HEK293T (cell line): ENCODE measurements around the gene ECI2.

Source experiments
- ELF4 ChIP-seq: fragments of 450-650 bp; IDR thresholded peaks from 2 replicates; pipeline ENCODE4 v1.6.1; 2017; ENCODE audit warnings: antibody characterized with exemption
- FOXA1 ChIP-seq: fragments of 450-650 bp; IDR thresholded peaks from 2 replicates; pipeline ENCODE4 v1.6.1; 2016; ENCODE audit warnings: mild to moderate bottlenecking
- FOXM1 ChIP-seq: fragments of 450-650 bp; IDR thresholded peaks from 2 replicates; pipeline ENCODE4 v1.6.1; 2017; ENCODE audit warnings: mild to moderate bottlenecking, borderline replicate concordance
- HDGF ChIP-seq: fragments of 450-650 bp; IDR thresholded peaks from 2 replicates; pipeline ENCODE4 v1.6.1; 2017; ENCODE audit warnings: antibody characterized with exemption, borderline replicate concordance
- L3MBTL2 ChIP-seq: fragments of 450-650 bp; conservative IDR thresholded peaks from 2 replicates; pipeline ENCODE4 v1.6.1; 2016; ENCODE audit warnings: mild to moderate bottlenecking
- NFRKB ChIP-seq: fragments of 450-650 bp; IDR thresholded peaks from 2 replicates; pipeline ENCODE4 v1.6.1; 2016; ENCODE audit warnings: mild to moderate bottlenecking, moderate library complexity
- PKNOX1 ChIP-seq: fragments of 450-650 bp; IDR thresholded peaks from 2 replicates; pipeline ENCODE4 v1.6.1; 2016
- SP1 ChIP-seq: fragments of 450-650 bp; IDR thresholded peaks from 2 replicates; pipeline ENCODE4 v1.6.1; 2017
- SUZ12 ChIP-seq: fragments of 450-650 bp; IDR thresholded peaks from 2 replicates; pipeline ENCODE4 v1.6.1; 2016; ENCODE audit warnings: mild to moderate bottlenecking
- TARDBP ChIP-seq: fragments of 450-650 bp; IDR thresholded peaks from 2 replicates; pipeline ENCODE4 v1.6.1; 2016
- ZNF384 ChIP-seq: fragments of 450-650 bp; IDR thresholded peaks from 2 replicates; pipeline ENCODE4 v1.6.1; 2016

DNA sequence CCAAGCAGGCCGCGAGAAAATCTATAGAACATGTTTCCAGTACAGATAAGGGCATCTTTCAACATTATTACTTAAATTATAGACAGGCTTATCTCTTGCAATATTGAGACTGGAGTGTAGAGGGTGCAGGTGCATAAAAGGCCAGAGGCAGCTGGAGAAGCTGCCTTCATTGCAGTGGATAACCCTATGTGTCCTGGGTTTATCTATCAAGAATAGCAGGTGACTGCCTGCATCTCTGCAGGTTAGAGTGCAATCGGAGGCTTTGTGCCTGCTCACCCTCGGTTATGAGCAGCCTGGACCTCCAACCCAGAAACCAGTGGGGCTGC, 28.7 kb upstream of the ECI2 start:
- TF ChIP-seq FOXM1 = no peak
- no peak for TF ChIP-seq SUZ12
- no peak for TF ChIP-seq NFRKB
- no peak for TF ChIP-seq TARDBP
- TF ChIP-seq ZNF384 = no peak
- TF ChIP-seq ELF4 = no peak
- TF ChIP-seq SP1 = no peak
- TF ChIP-seq FOXA1 = no peak
- no peak for TF ChIP-seq L3MBTL2
- no peak for TF ChIP-seq PKNOX1
- no peak for TF ChIP-seq HDGF
